Endothelial cell of umbilical vein (primary cell): ENCODE results near the gene ZCCHC4. TPM values are rescaled to one million over a fixed set of nuclear protein-coding genes. Genes with fewer than 3 reads are reported as not detected.

Experiments used
- BruUV-seq: library from RNA; stranded (reverse); fragments of 400-500 nt; replicated peaks from 2 replicates; lab custom pipeline; 2021; lab: Mats Ljungman, UMichigan
- CTCF ChIA-PET: fragments of 300-600, 350-600 bp; sonication (Branson Sonifier 250); formaldehyde crosslinking; loops from one replicate; lab custom pipeline; 2021; ENCODE audit warnings: antibody characterized with exemption, inconsistent platforms; lab: Charles Lee
- POLR2A ChIA-PET: fragments of 300-600, 350-600 bp; sonication (Branson Sonifier 250); formaldehyde crosslinking; loops from one replicate; lab custom pipeline; 2021; ENCODE audit warnings: antibody characterized with exemption, inconsistent platforms; lab: Charles Lee
- DNase-seq: peaks from one replicate; pipeline ENCODE4 v3.0.0-alpha.2; 2011; ENCODE audit warnings: low read depth, low spot score
- FAIRE-seq: peaks from 2 replicates; lab custom pipeline; 2011; peaks lifted over from hg19 to GRCh38; lab: Jason Lieb, UNC
- H2AFZ ChIP-seq: 2 replicates; pipeline ENCODE4 v1.6.0; 2012; ENCODE audit warnings: low read depth, low read length, control low read depth, inconsistent platforms
- H3K27ac ChIP-seq: 2 replicates; pipeline ENCODE4 v1.5.1; 2011; ENCODE audit warnings: low read depth, mild to moderate bottlenecking, control low read depth, low read length, moderate library complexity; ENCODE audit not compliant: insufficient read depth
- H3K27me3 ChIP-seq, 2 experiments: 2 replicates each; pipeline versions ENCODE4 v1.6.0 to v1.6.1; 2011; ENCODE audit warnings: low read length in 2 of 2, mixed read lengths in 1 of 2; ENCODE audit not compliant: control insufficient read depth in 2 of 2, insufficient read depth in 2 of 2
- H3K36me3 ChIP-seq, 2 experiments: 2 replicates in 1 of 2; 3 replicates in 1 of 2; pipeline ENCODE4 v1.5.1; 2011; ENCODE audit warnings: low read length in 2 of 2, mild to moderate bottlenecking in 1 of 2, moderate library complexity in 1 of 2; ENCODE audit not compliant: control insufficient read depth in 2 of 2, insufficient read depth in 2 of 2; ENCODE audit errors: extremely low read depth in 1 of 2
- H3K4me1 ChIP-seq: 3 replicates; pipeline ENCODE4 v1.5.1; 2011; ENCODE audit warnings: mild to moderate bottlenecking, low read length; ENCODE audit not compliant: control insufficient read depth, insufficient read depth; ENCODE audit errors: extremely low read depth
- H3K4me2 ChIP-seq: 2 replicates; pipeline ENCODE4 v1.6.1; 2011; ENCODE audit warnings: low read length, control low read depth, mixed read lengths; ENCODE audit not compliant: insufficient read depth
- H3K4me3 ChIP-seq, 3 experiments: fragments of 200-600 bp in 1 of 3; sonication (generic), shearing (Covaris generic) in 1 of 3; replicated peaks in 1 of 3; 2 replicates each; pipeline ENCODE4 v1.5.1; 2011 to 2016; ENCODE audit warnings: control low read depth in 3 of 3, low read length in 3 of 3, mild to moderate bottlenecking in 2 of 3, inconsistent platforms in 1 of 3, low read depth in 1 of 3, moderate library complexity in 1 of 3; ENCODE audit not compliant: insufficient read depth in 1 of 3
- H3K79me2 ChIP-seq: 2 replicates; pipeline ENCODE4 v1.6.0; 2012; ENCODE audit warnings: low read length, inconsistent platforms; ENCODE audit not compliant: control insufficient read depth, insufficient read depth
- H3K9ac ChIP-seq: replicated peaks from 2 replicates; pipeline ENCODE3; 2011; ENCODE audit warnings: low read length, control low read depth; ENCODE audit not compliant: insufficient read depth; ENCODE audit errors: extremely low read depth
- H3K9me1 ChIP-seq: replicated peaks from 3 replicates; pipeline ENCODE4 v1.6.0; 2011; ENCODE audit warnings: mild to moderate bottlenecking, low read length; ENCODE audit not compliant: control insufficient read depth, insufficient read depth; ENCODE audit errors: extremely low read depth
- H3K9me3 ChIP-seq: replicated peaks from 2 replicates; pipeline ENCODE4 v1.5.1; 2012; ENCODE audit warnings: low read length, inconsistent platforms; ENCODE audit not compliant: control insufficient read depth, insufficient read depth
- H4K20me1 ChIP-seq: replicated peaks from 2 replicates; pipeline ENCODE3; 2011; ENCODE audit warnings: mild to moderate bottlenecking, low read length; ENCODE audit not compliant: control insufficient read depth, insufficient read depth; ENCODE audit errors: extremely low read depth
- CTCF ChIP-seq, 2 donors: IDR thresholded peaks; 1 replicate in 1 of 2; 2 replicates in 1 of 2; pipeline ENCODE4 v1.5.1; 2011; ENCODE audit warnings: low read length in 2 of 2, mild to moderate bottlenecking in 2 of 2, moderate library complexity in 2 of 2, control low read depth in 1 of 2, inconsistent platforms in 1 of 2, low read depth in 1 of 2; ENCODE audit not compliant: insufficient read depth in 1 of 2; ENCODE audit errors: extremely low read depth in 1 of 2
- EZH2 ChIP-seq: IDR thresholded peaks from 2 replicates; pipeline ENCODE4 v1.6.1; 2012; ENCODE audit warnings: borderline replicate concordance, low read depth, mild to moderate bottlenecking, moderate library complexity, low read length, inconsistent platforms; ENCODE audit not compliant: severe bottlenecking
- FOS ChIP-seq: IDR thresholded peaks from 2 replicates; pipeline ENCODE4 v1.6.1; 2011; ENCODE audit warnings: mild to moderate bottlenecking, low read length, moderate library complexity, borderline replicate concordance; ENCODE audit not compliant: insufficient read depth
- GATA2 ChIP-seq: IDR thresholded peaks from 2 replicates; pipeline ENCODE4 v1.7.0; 2011; ENCODE audit warnings: low read depth, mild to moderate bottlenecking, moderate library complexity, mixed read lengths, low read length; ENCODE audit not compliant: insufficient read length, insufficient read depth
- JUN ChIP-seq: IDR thresholded peaks from 2 replicates; pipeline ENCODE4 v1.6.1; 2011; ENCODE audit warnings: borderline replicate concordance, low read depth; ENCODE audit not compliant: insufficient read length, insufficient read depth
- MAX ChIP-seq: IDR thresholded peaks from 2 replicates; pipeline ENCODE4 v1.6.1; 2011; ENCODE audit not compliant: insufficient read depth, insufficient read length
- MYC ChIP-seq: IDR thresholded peaks from one replicate; pipeline ENCODE4 v1.6.1; 2011; ENCODE audit warnings: mild to moderate bottlenecking, low read depth, low read length
- POLR2A ChIP-seq: IDR thresholded peaks from 2 replicates; pipeline ENCODE4 v1.6.1; 2012; ENCODE audit warnings: low read depth, mild to moderate bottlenecking, control low read depth, low read length
- POLR2AphosphoS5 ChIP-seq: IDR thresholded peaks from 2 replicates; pipeline ENCODE4 v1.6.1; 2012; ENCODE audit warnings: low read depth, mild to moderate bottlenecking, control low read depth, low read length, moderate library complexity; ENCODE audit not compliant: insufficient read depth
- dilution Hi-C: fragments of 300-500 bp; cut with MboI; formaldehyde crosslinking; loops from one replicate; pipeline ENCODE4 v1.15.0; 2019; ENCODE audit warnings: low sequenced_read_pairs; ENCODE audit not compliant: extremely low pct_ligation_motif_present
- intact Hi-C: fragments of 100-400 bp; cut with micrococcal nuclease; formaldehyde crosslinking; loops from one replicate; pipeline ENCODE4 v1.10.0; 2022
- polyA plus RNA-seq, 4 experiments: library from polyadenylated mRNA; depleted of rRNA in 3 of 4; stranded (reverse) in 3 of 4; unstranded in 1 of 4; fragments of >200 nt; gene quantifications; 2 replicates each; pipeline versions ENCODE4 v1.2.1 to v1.2.3, GENCODE V29; 2011 to 2012; ENCODE audit warnings: missing spikeins in 1 of 4
- total RNA-seq: library from RNA; stranded (reverse); gene quantifications from 2 replicates; pipeline ENCODE4 v1.2.3, GENCODE V29; 2021

The ZCCHC4 gene
- total and polyA plus RNA-seq, 2 donors (not counting 3 experiments of a cell fraction or from before 2014, with no cell fraction given) = 6.6 to 10.9 TPM

DNA sequence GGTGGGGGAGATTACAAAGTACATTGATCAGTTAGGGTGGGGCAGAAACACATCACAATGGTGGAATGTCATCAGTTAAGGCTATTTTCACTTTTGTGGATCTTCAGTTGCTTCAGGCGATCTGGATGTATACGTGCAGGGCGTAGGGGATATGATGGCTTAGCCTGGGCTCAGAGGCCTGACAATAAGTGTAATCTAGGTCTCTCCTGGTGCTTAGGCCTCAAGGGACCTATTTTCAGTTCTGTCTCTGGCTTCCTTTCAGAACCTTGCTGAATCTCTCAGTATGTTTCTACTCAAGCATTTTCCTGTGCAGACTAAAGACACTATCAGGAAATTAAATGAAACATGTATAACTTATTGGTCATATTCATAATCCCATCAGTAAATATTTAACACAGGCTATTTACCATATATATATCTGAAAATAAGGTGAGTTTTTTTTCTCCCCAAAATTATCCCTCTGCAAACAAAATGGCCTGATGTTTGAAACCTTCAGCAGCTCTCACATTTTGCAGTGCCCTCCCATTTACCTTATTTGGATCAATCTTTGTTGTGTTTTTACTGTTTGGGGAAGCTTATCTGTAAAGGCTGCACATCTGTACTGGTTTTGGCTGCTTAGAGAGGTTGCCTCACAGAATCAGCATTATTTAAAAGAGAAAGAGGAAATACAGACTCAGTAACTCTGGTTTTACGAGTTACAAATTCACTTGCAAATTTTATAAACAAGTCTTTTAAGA is 2.3 kb upstream of the ZCCHC4 start:
- ChIA-PET CTCF (interaction anchor here (1.1 to 1.8 kb wide), 2 partner anchors 14 to 76 kb away, joined by 3 to 5 read pairs; no protein-coding TSS in a partner anchor), POLR2A (no interaction called here)
- Histone ChIP-seq H3K27me3 (peaks cover 0 to 4% of the 10 kb centered on the region in 2 experiments), H3K4me3 (no peak overlapping the region), H3K36me3 (no peaks in the 10 kb centered on the region), H3K9me1 (no peaks in the 10 kb centered on the region), H3K79me2 (peaks cover 3% of the 10 kb centered on the region), H2AFZ (no peak overlapping the region), H3K9me3 (no peaks in the 10 kb centered on the region), H4K20me1 (no peaks in the 10 kb centered on the region), H3K9ac (no peak overlapping the region), H3K4me1 (peaks cover 5% of the 10 kb centered on the region), H3K4me2 (no peak overlapping the region), H3K27ac (no peak overlapping the region)
- dilution Hi-C loops = no loop called here
- DNase-seq = no peak
- TF ChIP-seq POLR2A (no peak), POLR2AphosphoS5 (no peak), EZH2 (no peak), MAX (no peak), FOS (no peak), CTCF (IDR thresholded peaks at IDR 0.05; ENCODE audit: extremely low read depth in 1 of 2, insufficient read depth in 1 of 2, low read depth in 1 of 2, low read length in 2 of 2) (no peak), GATA2 (no peak), JUN (no peak), MYC (no peak)
- FAIRE-seq = no peak
- intact Hi-C loops = no loop called here
- BruUV-seq = no TSS peak
